ENCODE data around the gene CFP. TPM values are rescaled to one million over a fixed set of nuclear protein-coding genes. Genes with fewer than 3 reads are reported as not detected.
A peak's percentile ranks its signal among the peaks of the same experiment; 100 is the strongest.

The CFP gene
- total RNA-seq, 1 experiment from 2014 or later, result 0.95 TPM

DNA sequence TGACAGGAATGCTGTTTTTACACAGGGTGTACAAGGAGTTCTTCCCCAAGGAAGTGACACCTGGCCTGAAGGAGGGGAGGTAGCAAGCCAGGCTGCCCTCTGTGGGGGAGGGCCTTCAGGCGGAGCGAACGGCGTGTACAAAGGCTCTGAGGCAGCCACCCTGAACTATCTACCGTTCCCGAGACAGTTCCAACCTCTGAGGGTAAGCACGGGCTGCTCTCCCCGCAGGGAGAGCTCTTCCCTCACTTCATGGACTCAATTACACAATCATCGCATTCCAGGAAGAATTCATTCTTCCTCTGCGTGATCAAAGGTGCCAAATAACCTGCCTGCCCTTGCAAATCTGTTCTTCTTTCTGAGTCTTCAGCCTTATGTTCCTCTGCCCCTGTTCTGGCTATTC is 15.8 kb upstream of the CFP start:
- DNase-seq (ENCODE audit: low read depth, low spot score), result no peak
- in situ Hi-C loops (cut with HindIII; ENCODE audit: low pct_unique_long_range_greater_than_20kb, low sequenced_read_pairs), result no loop called here

DNA sequence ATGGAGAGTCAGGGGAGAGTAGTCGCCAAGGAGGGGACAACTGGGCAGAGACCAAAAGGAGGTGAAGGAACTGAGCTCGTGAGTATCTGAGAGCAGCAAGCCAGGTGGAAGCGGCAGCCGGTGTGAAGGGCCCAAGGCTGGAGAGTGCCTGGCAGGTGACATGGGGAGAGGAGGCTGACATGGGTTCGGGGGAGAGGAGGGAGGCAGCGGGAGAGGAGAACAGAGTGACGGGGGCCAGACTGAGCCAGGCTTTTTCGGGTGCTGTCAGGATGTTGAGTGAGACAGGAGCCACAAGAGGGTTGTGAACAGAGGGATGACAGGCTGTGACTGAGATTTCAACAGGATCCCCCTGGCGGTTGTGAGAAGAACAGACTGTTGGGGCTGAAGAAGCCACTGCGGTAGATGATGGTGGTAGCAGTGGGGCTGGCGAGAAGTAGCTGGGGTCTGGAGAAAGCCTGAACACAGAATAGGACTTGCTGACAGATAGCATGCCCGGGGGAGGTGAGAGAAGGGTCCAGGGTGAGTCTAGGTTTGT is 14.9 kb upstream of the CFP start:
- peak; percentile 57 for DNase-seq (ENCODE audit: low read depth, low spot score)
- in situ Hi-C loops (cut with HindIII; ENCODE audit: low pct_unique_long_range_greater_than_20kb, low sequenced_read_pairs), result no loop called here

DNA sequence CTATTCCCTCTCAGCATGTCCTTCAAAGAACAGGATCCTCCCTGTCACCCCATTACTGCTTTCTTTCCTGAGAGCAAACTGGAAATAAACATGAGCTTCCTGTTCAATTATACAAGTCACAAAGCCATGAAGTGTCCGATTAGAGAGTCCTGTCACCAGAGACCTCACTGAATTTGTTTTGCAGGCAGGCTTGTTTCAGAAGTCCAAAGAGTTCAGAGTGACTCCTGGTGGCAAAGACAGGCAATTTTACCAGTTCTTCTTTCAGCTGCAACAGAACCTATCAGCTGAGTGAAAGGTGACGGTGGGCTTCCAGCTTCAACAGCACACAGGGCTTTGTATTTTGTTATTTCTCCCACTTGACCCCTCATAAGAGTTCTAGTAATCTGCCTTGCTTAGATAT is 14.2 kb upstream of the CFP start:
- DNase-seq (ENCODE audit: low read depth, low spot score), result peak; percentile 38
- in situ Hi-C loops (cut with HindIII; ENCODE audit: low pct_unique_long_range_greater_than_20kb, low sequenced_read_pairs), result no loop called here

DNA sequence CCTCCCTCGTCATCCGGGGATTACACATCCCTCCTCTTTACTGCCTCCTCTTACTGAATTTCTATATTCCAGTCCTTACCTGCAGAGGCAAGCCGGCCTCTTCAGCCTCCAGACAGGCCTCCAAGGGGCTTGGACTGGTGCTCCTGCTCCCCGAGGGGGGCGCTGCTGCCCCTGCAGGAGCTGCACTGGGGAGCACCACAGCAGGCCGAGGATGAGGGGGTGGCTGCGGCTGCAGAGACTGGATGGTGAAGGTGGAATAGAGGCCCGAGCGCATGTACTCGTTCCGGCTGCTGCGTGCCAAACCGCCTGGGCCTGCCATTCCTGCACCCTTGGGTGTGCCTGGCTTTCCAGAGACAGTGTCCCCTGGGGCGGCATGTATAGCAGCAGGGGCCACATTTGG is 9.1 kb upstream of the CFP start:
- in situ Hi-C loops (cut with HindIII; ENCODE audit: low pct_unique_long_range_greater_than_20kb, low sequenced_read_pairs), result no loop called here
- no peak for DNase-seq (ENCODE audit: low read depth, low spot score)

DNA sequence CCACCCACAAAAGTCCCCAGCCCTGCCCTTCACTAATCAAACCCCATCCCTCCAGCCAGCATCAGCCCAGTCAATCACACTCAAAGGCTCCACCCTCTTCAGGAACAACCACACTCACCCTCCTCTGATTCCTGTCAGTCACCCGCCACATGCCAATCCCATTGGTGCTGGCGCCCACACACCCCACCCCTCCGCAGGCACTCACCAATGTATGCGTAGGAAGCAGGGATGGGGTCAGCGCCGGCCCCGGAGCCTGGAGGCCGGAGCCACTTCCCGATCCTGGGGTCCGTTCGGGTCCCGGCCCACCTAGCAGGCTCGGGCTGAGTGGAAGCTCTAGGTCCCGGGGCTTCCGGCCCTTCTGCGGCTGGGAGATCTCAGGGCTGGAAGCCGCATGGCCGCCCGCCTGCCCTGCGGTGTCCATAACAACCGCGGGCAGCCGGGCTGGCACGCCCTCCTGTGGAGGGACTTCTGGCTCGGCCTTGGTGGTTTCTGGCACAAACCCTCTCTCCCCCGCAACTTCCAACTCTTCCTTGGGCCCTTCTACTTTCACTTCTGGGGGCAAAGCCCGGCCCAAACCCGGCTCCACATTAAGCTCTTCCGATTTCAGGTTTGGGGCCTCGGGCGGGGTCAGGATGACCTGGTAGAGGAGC is 7.9 kb upstream of the CFP start:
- in situ Hi-C loops (cut with HindIII; ENCODE audit: low pct_unique_long_range_greater_than_20kb, low sequenced_read_pairs), result no loop called here

DNA sequence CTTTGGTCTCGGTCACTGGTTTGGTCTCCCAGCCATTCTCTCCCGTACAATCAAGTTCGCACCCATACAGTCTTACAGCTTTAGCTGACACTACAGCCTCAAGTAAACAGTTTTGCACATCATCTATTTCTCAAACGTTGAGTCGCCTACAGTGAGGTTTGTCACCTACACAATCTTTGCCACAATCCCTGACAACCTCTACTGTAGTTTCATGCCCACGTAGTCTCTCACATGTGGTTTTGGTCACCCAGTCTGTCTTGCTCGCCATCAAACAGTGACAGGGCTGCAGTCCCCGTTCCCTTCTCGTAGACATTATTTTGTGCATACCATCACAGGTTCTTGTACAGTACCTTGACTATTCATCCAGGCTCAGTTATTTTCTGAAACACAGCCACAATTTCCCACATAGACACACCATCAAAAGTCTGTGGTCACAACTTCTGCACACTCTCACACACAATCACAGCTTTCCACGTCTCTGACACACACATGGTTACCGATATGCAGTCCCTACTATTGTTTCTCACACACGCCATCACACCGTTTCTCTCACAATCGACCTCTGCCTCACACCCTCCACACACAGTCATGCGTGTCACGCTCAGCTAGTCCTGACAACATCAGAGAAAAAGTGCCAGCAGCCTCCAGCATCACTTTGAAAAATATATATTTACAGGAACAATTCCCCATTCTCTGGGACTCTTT is 5.3 kb upstream of the CFP start:
- in situ Hi-C loops (cut with HindIII; ENCODE audit: low pct_unique_long_range_greater_than_20kb, low sequenced_read_pairs), result no loop called here
- DNase-seq (ENCODE audit: low read depth, low spot score), result no peak

More for the DNA sequence above, 7.9 kb upstream of the CFP start:
- DNase-seq (ENCODE audit: low read depth, low spot score), result peak; percentile 84

DNA sequence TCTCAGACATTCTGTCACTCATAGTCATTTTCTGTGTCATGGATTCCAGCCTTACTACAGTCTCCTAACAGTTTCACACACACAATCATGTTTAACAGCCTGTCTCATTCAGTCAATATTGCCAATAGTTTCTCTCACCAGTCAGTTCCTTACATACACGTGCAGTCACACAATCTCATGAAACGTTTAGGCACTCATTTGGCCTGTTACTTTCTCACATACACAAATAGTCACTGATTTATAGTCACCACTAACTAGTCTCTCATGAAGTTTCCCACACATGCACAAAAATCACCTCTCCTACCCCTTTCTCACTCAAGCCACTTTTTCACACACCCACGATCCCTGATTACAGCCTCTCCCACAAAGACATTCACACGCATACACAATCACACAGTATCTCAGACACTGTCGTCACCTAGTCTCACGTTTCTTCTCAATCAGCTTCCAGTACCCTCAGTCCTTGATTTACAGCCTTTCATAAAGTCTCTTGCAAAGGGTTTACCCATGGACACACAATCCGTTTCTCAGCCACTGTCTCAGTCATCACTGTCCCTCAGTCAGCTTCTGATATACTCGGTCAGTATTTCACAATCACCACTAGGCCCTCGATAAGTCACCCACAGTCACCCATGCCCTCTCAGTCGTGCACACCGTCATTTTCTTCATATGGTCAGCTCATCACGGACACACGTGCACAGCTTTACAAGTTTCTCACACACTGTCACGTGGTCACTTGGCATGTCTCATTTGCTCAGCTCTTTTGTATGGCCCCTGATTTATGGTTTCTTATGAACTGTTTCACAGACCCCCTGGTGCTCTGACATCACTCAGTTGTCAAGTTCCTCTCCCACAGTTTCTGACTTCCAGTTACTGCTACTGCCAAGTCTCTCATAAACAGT is 4.2 kb upstream of the CFP start:
- DNase-seq (ENCODE audit: low read depth, low spot score), result no peak
- in situ Hi-C loops (cut with HindIII; ENCODE audit: low pct_unique_long_range_greater_than_20kb, low sequenced_read_pairs), result no loop called here

DNA sequence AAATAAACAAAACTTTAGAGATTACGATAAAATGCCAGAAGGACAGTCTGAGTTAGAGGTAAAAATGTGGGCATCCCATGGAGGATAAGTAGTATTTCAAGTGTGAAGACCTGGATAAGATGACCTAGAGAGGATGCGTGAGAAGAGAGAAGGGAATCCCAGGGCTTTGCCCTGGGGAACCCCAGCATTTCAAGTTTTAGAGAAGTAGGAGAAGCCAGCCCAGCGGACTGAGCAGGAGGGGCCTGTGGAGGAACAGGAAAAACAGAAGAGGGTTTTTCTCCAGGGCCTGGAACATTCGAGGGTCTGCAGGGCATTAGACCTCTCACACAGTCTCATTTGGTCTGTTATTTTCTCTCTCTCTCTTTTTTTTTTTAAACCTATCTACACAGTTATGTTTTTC is 2.9 kb upstream of the CFP start:
- no peak for DNase-seq (ENCODE audit: low read depth, low spot score)
- in situ Hi-C loops (cut with HindIII; ENCODE audit: low pct_unique_long_range_greater_than_20kb, low sequenced_read_pairs), result no loop called here

DNA sequence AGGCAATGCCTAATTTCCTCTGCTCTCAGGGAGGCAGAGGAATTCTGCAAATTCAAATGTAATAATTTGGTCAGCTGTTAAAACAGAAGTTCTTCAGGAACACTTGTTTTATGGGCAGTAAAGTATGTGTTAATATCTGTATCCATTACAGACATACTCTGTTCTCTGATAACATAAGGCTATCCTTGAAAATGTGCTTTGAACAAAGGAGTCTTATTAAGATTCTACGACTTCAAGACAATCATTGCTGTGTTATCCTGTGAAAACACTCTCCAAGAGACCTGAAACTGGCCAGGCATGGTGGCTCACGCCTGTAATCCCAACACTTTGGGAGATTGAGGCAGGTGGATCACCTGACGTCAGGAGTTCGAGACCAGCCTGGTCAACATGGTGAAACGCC is 1.9 kb upstream of the CFP start:
- in situ Hi-C loops (cut with HindIII; ENCODE audit: low pct_unique_long_range_greater_than_20kb, low sequenced_read_pairs), result no loop called here
- DNase-seq (ENCODE audit: low read depth, low spot score), result peak; percentile 85

DNA sequence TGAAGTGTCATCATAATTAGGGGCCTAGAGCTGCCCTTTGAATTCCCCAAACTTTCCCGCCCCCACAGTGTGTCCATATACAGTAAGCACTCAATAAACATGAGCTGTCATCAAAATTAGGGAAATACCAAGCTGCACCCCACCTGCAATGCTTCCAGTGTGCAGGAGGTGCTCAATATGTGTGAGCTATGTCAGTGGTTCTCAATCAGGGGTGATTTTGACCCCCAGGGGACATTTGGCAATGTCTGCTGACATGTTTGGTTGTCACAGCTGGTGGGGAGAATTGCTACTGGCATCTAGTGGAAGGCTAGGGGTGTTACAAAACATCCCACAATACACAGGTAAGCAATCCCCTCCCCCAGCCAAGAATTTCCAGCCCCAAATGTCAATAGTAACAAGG is 748 bp downstream of the CFP start:
- in situ Hi-C loops (cut with HindIII; ENCODE audit: low pct_unique_long_range_greater_than_20kb, low sequenced_read_pairs), result no loop called here

DNA sequence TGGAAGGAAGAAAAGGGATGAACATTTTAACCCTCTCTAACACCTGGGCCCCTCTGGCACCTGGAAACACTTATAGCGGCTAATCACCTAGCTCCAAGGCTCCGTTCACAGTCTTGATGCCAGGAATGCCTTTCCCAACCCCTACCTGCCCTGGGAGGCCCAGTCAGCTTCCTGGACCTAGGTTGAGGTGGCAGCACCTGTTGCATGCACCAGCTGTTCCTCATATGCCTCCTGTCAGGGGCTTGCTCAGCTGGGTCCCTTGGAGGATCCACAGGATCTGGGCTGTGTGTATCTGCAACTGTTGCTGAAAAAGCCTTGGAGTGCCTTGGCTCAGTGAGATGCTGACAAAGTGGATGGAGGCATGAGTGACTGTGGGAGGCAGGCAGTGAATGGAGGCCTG is 4.4 kb downstream of the CFP start:
- no peak for DNase-seq (ENCODE audit: low read depth, low spot score)
- in situ Hi-C loops (cut with HindIII; ENCODE audit: low pct_unique_long_range_greater_than_20kb, low sequenced_read_pairs), result no loop called here

More for the DNA sequence above, 748 bp downstream of the CFP start:
- DNase-seq (ENCODE audit: low read depth, low spot score), result no peak

DNA sequence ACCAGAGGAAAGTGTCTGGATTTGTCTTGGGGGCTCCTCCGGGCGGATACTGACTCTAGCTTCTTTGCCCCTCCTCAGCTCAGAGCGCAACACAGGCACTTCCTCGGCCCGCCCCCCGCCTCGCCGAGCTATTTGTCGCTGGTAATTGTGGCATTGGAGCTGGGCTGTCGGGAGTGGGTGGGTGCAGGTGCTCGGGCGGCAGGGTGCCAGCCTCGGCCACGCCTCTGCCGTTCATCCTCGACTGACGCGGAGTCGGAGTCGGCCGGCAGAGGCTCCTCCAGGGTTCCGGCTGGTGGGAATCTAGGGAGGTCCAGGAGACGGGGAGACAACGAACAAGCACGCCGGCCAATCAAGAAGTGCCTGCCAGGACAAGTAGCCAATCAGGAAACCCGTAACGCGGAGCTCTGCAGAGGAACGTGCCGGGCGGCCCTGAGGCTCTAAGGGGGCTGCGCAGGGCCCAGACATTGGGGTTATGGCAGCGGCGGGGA is 6.1 kb downstream of the CFP start:
- in situ Hi-C loops (cut with HindIII; ENCODE audit: low pct_unique_long_range_greater_than_20kb, low sequenced_read_pairs), result no loop called here
- DNase-seq (ENCODE audit: low read depth, low spot score), result peak; percentile 62

DNA sequence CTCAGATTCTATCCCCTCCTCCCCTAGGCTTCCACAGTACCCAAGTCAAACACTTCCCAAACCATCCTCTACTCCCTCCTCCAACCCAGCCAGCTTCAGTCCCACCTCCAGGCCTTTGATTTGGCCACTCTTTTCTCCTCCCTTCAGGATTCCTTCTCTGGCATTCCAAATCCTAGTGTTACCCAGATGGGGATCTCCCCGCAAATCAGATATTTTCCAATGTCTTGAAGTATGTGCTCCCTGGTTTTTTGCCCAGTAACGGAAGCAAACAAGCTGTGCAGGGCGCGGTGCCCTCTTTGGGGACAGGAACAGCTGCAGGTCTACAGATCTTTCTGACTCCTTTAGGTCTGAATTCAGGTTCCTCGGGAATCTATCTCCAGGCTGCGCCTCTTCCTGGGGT is 7.9 kb downstream of the CFP start:
- no peak for DNase-seq (ENCODE audit: low read depth, low spot score)
- in situ Hi-C loops (cut with HindIII; ENCODE audit: low pct_unique_long_range_greater_than_20kb, low sequenced_read_pairs), result no loop called here

DNA sequence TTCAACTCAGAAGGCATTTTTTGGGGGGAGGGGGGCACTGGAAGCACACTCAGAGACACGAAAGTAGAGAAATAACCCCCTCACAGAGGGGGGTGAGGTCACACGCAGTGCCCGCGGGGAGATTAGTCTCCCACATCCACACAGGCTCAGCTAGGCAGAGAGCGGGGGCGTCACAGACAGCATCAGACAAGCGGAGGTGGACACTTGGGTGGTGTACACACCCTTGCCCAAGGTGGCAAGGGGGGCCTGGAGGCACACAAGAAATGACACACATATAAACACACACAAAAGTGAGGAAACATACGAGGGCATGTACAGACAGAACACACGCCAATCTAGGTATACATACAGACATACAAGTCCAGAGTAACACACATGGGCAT is 9.4 kb downstream of the CFP start:
- in situ Hi-C loops (cut with HindIII; ENCODE audit: low pct_unique_long_range_greater_than_20kb, low sequenced_read_pairs), result no loop called here
- DNase-seq (ENCODE audit: low read depth, low spot score), result no peak

DNA sequence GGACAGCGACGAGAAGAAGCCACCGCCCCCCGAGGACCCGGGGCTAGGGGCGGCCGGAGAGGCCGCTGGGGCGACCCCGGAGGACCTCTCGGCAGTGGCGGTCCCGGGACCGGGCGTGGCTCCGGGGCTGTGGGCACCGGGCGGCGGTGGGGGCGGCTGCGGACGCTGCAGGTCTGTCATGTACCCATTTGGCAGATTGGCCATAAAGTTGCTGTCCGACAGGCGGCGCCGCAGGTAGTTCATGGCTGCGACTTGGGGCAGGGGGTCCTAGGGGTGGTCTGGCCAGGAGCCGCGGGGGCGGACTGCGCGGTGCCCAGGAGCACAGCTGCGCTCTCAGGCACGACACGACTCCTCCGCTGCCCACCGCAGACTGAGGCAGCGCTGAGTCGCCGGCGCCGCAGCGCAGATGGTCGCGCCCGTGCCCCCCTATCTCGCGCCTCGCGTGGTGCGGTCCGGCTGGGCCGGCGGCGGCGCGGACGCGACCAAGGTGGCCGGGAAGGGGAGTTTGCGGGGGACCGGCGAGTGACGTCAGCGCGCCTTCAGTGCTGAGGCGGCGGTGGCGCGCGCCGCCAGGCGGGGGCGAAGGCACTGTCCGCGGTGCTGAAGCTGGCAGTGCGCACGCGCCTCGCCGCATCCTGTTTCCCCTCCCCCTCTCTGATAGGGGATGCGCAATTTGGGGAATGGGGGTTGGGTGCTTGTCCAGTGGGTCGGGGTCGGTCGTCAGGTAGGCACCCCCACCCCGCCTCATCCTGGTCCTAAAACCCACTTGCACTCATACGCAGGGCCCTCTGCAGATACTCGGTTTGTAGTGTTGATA is 10.0 kb downstream of the CFP start, which contains the start of gene SYN1:
TSS of gene SYN1 (minus strand) at position 372 of the 817 bp plus-strand sequence. CDS start at position 243, 129 bp downstream.
- in situ Hi-C loops (cut with HindIII; ENCODE audit: low pct_unique_long_range_greater_than_20kb, low sequenced_read_pairs), result no loop called here
- DNase-seq (ENCODE audit: low read depth, low spot score), result peak; percentile 68

DNA sequence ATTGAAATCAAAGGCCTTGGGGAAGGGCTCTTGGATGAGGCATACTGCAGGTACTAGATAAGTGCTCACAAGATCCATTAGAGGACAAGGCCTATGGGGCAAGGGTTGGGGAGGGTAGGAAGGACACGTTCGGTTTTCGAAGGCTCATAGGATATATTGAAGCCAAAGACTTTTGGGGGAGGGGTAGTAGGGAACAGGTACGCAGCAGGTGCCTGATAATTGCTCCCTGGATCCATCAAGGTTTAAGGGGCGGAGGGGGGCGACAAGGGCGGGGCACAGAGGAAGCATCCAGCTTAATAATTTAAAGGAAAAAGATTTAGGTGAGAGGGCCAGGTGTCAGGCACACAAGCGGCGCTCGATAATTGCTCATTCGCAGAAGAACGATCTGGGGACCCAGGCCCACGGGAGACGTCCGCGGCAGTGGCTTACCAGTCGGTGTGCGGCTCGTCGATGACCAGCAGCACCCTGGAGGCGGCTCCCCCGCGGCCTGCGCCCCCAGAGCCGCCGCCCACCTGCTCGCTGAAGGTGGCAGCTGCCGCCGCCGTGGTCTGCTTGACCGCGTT is 10.7 kb downstream of the CFP start:
- DNase-seq (ENCODE audit: low read depth, low spot score), result no peak
- in situ Hi-C loops (cut with HindIII; ENCODE audit: low pct_unique_long_range_greater_than_20kb, low sequenced_read_pairs), result no loop called here

DNA sequence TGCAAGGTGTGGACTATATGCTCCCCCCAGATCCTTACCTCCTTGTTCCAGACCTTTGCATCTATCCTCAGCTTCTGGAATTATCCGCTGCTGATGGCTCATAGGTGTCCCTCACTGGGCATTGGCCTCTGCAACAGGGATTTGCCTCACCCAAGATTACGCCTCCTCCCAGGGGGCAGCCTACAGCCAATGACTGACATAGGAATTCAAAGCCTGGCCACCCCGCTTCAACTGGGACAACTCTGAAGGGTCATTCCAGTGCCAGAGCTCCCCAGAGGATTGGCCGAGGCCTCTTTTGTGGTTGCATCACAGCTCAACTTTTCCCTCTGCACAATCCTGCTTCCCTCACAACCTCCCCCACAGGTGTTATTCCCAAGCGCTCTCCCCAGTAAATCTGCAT is 15.1 kb downstream of the CFP start:
- in situ Hi-C loops (cut with HindIII; ENCODE audit: low pct_unique_long_range_greater_than_20kb, low sequenced_read_pairs), result no loop called here
- no peak for DNase-seq (ENCODE audit: low read depth, low spot score)
